Heart right ventricle (tissue), 16 donors: ENCODE data around the gene TMED7. TPM values are rescaled to one million over a fixed set of nuclear protein-coding genes. Genes with fewer than 3 reads are reported as not detected.

Experiments
- ATAC-seq, 8 donors: fragments of 200-7000 bp; cut with Tn5 transposase; one replicate each; pipeline ENCODE4 v1.9.1; 2020; ENCODE audit warnings: mild to moderate bottlenecking in 8 of 8, moderate library complexity in 8 of 8, moderate number of reproducible peaks in 1 of 8
- DNase-seq, 2 donors: peaks; one replicate each; pipeline ENCODE4 v3.0.0-alpha.2; 2020
- H3K27ac ChIP-seq, 10 donors: fragments of 200-600 bp; sonication (generic) in 2 of 10; one replicate each; pipeline versions ENCODE4 v1.5.0 to v1.8.0; 2020 to 2022; ENCODE audit warnings: mild to moderate bottlenecking in 3 of 10
- H3K27me3 ChIP-seq, 7 donors: fragments of 200-600 bp; one replicate each; pipeline ENCODE4 v1.8.0; 2021 to 2022; ENCODE audit warnings: mild to moderate bottlenecking in 2 of 7
- H3K36me3 ChIP-seq, 9 donors: fragments of 200-600 bp; sonication (generic) in 1 of 9; one replicate each; pipeline versions ENCODE4 v1.5.0 to v1.8.0; 2020 to 2022; ENCODE audit warnings: mild to moderate bottlenecking in 2 of 9
- H3K4me1 ChIP-seq, 9 donors: fragments of 200-600 bp; sonication (generic) in 1 of 9; one replicate each; pipeline versions ENCODE4 v1.5.0 to v1.8.0; 2020 to 2022; ENCODE audit warnings: mild to moderate bottlenecking in 4 of 9
- H3K4me3 ChIP-seq, 10 donors: fragments of 200-600 bp; sonication (generic) in 2 of 10; one replicate each; pipeline versions ENCODE4 v1.5.0 to v1.8.0; 2020 to 2022; ENCODE audit warnings: mild to moderate bottlenecking in 7 of 10, moderate library complexity in 2 of 10
- H3K9me3 ChIP-seq, 11 donors: fragments of 200-600 bp in 10 of 11; sonication (generic) in 2 of 11; one replicate each; pipeline versions ENCODE4 v1.5.0 to v1.8.0; 2013 to 2022; ENCODE audit warnings: mild to moderate bottlenecking in 2 of 11, control low read depth in 1 of 11, moderate library complexity in 1 of 11
- CTCF ChIP-seq, 9 donors: fragments of 200-600 bp; sonication (generic) in 2 of 9; IDR thresholded peaks; one replicate each; pipeline versions ENCODE4 v1.5.0 to v1.8.0; 2021 to 2022; ENCODE audit warnings: antibody characterized with exemption in 9 of 9, mild to moderate bottlenecking in 5 of 9, moderate library complexity in 1 of 9
- WGBS, 2 donors: extraction: QIAGEN DNeasy Blood & Tissue Kit; methylation state at CpG; one replicate each; pipeline ENCODE4 v1.1.7; 2013; ENCODE audit warnings: inconsistent platforms in 1 of 2; 5-methylcytosine and 5-hydroxymethylcytosine counted together
- intact Hi-C, 10 donors: fragments of 100-400 bp; cut with DNase I; formaldehyde crosslinking; loops; one replicate each; pipeline versions ENCODE4 v1.11.1 to v1.14.2; 2022
- polyA plus RNA-seq, 2 donors: library from polyadenylated mRNA; stranded (reverse); fragments of 200-250 nt; gene quantifications; one replicate each; pipeline ENCODE4 v1.2.3, GENCODE V29; 2013
- total RNA-seq, 10 donors: library from RNA; stranded (reverse); fragmentation: NEBNext Ultra II Directional in 3 of 10; extraction: Animal tissue kit (Norgen Biotek cat#: 25700) in 3 of 10; gene quantifications; one replicate each; pipeline versions ENCODE4 v1.2.1 to v1.2.4, GENCODE V29; 2021 to 2023
- donor health status: Arrhythmogenic right ventricular cardiomyopathy.
- donor health status: ischemic (EF 13 %, LVEDD 7.1; RV severe dilation, severe dysfunction).
- donor health status: healthy with polysubstance abuse.
- donor health status: DM: no; HTN: yes; CAD: no.
- donor health status: DM: no; HTN: no; CAD: no.
- donor health status: ischemic (EF 25% LVEDD 6.9; RV normal size, moderate dysfunction).
- donor health status: ischemic (EF 25% LVEDD 5.7; RV mildly dilated, moderate dysfunction).
- donor health status: healthy.
- donor health status: DM: yes; HTN: yes; CAD: no.
- donor health status: Ischemic cardiomyopathy.
- donor health status: ischemic (EF 35%, LVEDD 5.7; RV mildly dilated, moderate dysfunction).
- donor health status: nonischemic (EF 11% LVEDD 7.7; RV severe dilation, severe dysfunction).
- donor health status: DM: yes; HTN: yes; CAD: no.
- donor health status: PGD.
- donor health status: ischemic (EF 29% LVEDD 5.4; RV normal size, mild dysfunction).
- donor health status: nonischemic (EF 23%, LVEDD 6.1; RV moderate dilation, normal function).

TMED7 gene
- total and polyA plus RNA-seq, 12 donors = 15.8 to 100 (median 84.8) TPM

GRCh38 chr5:115639377-115639776 lies 13.5 kb upstream of the TMED7 start:
- 86 to 90% methylated on average over 1 of the region's 1 CpG for WGBS, 2 donors
- TF ChIP-seq CTCF (IDR thresholded peaks at IDR 0.05) = no peak
- peaks cover 0 to 2% (median under 1%) of the 10 kb centered on the region in 9 donors for H3K4me1 ChIP-seq
- intact Hi-C loops = no loop called here
- DNase-seq (no peak), ATAC-seq (no peak)
- no peak overlapping the region for H3K4me3 ChIP-seq
- H3K27me3 ChIP-seq = peaks cover 0 to 12% (median 6%) of the 10 kb centered on the region in 7 donors
- H3K27ac ChIP-seq = no peak overlapping the region
- no peaks in the 10 kb centered on the region for H3K36me3 ChIP-seq
- H3K9me3 ChIP-seq = no peaks in the 10 kb centered on the region

DNA sequence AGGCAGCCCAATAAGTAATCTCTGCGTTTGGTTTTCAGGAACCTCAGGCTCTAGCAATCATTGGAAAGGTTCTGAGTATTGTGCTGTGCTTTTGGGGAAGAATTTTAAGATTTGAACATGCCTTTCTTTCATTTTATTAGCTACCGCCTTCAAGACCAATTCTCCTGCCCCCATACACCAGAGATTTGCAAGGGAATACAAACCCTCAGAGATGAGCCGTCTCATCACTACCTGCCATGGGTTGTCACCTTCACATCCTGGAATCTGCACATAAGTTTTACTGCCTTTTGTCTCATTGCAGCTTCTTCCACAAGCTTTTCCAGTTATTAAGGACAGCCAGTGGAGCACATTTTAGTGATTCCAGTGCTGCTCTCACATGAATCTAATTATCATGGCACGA lies 11.7 kb upstream of the TMED7 start:
- H3K4me3 ChIP-seq = no peak overlapping the region
- H3K27ac ChIP-seq = no peak overlapping the region
- peaks cover 0 to 10% (median 6%) of the 10 kb centered on the region in 9 donors for H3K4me1 ChIP-seq
- H3K36me3 ChIP-seq = no peaks in the 10 kb centered on the region
- DNase-seq (no peak), ATAC-seq (no peak)
- no peak for TF ChIP-seq CTCF (IDR thresholded peaks at IDR 0.05)
- intact Hi-C loops = no loop called here
- WGBS, 2 donors = 83 to 84% methylated on average over 4 of the region's 4 CpGs
- H3K27me3 ChIP-seq = peaks cover 0 to 7% (median 0%) of the 10 kb centered on the region in 7 donors
- no peaks in the 10 kb centered on the region for H3K9me3 ChIP-seq

DNA sequence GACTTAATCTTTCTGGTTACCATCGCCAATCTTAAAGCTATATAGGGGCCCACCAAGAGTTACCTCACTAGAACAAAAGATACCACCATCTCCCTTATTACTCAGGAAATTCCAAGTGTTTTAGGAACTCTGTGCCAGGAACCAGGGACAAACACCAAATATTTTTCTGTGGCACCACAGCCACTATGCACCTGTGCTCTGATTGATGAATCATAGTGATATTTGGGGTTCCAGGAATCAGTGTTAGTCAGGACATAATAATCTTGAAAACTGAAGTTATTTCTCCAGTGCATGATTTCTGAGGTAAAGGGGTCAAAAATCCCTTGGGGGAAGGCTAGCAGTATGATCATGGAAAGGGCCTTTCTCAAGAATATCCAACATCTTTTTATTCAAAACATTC lies 10.2 kb upstream of the TMED7 start:
- ATAC-seq (no peak), DNase-seq (no peak)
- H3K4me3 ChIP-seq = no peak overlapping the region
- no peak for TF ChIP-seq CTCF (IDR thresholded peaks at IDR 0.05)
- H3K27ac ChIP-seq = no peak overlapping the region
- no peaks in the 10 kb centered on the region for H3K9me3 ChIP-seq
- intact Hi-C loops = no loop called here
- 65 to 72% methylated on average over 1 of the region's 1 CpG for WGBS, 2 donors
- no peaks in the 10 kb centered on the region for H3K36me3 ChIP-seq
- no peaks in the 10 kb centered on the region for H3K27me3 ChIP-seq
- peaks cover 0 to 10% (median 6%) of the 10 kb centered on the region in 9 donors for H3K4me1 ChIP-seq

DNA sequence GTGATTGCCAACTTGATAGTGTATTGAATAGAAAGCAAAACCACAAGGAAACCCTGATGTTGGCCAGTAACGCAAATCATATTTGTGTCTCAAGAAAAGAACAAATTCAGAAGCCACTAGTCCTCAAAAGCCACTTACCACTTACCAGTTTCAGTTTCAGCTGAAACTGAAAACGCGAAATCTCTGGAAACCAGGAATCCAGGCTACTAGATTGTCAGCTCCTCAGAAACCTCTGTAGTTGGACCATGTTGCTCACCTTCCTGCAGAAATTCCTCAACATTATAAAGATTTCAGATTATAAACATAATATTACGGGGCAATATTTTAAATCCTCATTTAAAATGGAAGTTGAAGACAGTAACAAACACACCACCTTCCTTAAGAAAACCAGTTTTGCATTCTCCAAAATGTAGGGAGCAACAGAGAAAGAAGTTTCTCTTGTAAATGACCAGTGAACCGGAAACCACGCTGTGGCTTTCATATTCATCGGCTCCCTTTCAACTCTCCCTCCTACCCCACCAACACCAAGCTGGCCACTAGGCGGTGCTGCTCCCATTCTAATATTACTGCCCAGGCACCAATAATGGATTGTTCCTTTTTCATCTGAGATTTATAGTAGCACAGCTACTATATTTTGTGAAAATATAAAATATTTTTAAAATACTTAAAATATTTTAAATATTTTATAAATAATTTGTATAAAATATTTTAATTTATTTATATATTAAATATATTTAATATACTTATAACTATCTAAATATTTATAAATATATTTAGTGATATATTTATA lies 8.7 kb upstream of the TMED7 start:
- peak; percentile 71 to 94 (median 91) for TF ChIP-seq CTCF (IDR thresholded peaks at IDR 0.05)
- Histone ChIP-seq H3K36me3 (no peaks in the 10 kb centered on the region), H3K27me3 (no peaks in the 10 kb centered on the region), H3K4me1 (peaks cover 0 to 10% (median 6%) of the 10 kb centered on the region in 9 donors), H3K27ac (peak overlapping the region; percentile 20 to 74 (median 55)), H3K9me3 (no peaks in the 10 kb centered on the region), H3K4me3 (peak overlapping the region in 8 of 10 donors; percentile 18 to 56 (median 41))
- ATAC-seq (peak; percentile 80 to 99 (median 97)), DNase-seq (peak; percentile 86 to 88)
- intact Hi-C loops = loop anchor here in 8 of 10 donors (2.0 to 5.0 kb wide), 8 partner anchors 196 to 443 kb away; partner anchors contain the start of genes AP3S1 (in 3 of the 8) and ATG12 (in 3 of the 8)
- 11 to 17% methylated on average over 8 of the region's 8 CpGs for WGBS, 2 donors
